NCI-H1092 (cell line): ENCODE results near the gene GCNA.
A peak's percentile ranks its signal among the peaks of the same experiment; 100 is the strongest.

ENCODE experiments used
- DNase-seq: peaks from one replicate; lab custom pipeline; 2025; lab: John Stamatoyannopoulos, UW

The GCNA gene, protein sequence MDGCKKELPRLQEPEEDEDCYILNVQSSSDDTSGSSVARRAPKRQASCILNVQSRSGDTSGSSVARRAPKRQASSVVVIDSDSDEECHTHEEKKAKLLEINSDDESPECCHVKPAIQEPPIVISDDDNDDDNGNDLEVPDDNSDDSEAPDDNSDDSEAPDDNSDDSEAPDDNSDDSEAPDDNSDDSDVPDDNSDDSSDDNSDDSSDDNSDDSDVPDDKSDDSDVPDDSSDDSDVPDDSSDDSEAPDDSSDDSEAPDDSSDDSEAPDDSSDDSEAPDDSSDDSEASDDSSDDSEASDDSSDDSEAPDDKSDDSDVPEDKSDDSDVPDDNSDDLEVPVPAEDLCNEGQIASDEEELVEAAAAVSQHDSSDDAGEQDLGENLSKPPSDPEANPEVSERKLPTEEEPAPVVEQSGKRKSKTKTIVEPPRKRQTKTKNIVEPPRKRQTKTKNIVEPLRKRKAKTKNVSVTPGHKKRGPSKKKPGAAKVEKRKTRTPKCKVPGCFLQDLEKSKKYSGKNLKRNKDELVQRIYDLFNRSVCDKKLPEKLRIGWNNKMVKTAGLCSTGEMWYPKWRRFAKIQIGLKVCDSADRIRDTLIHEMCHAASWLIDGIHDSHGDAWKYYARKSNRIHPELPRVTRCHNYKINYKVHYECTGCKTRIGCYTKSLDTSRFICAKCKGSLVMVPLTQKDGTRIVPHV

GRCh38 chrX:71578253-71579135 is at the start of gene GCNA:
Gene GCNA, plus strand, starts transcription at chrX:71578437. Its CDS starts 2,385 bp downstream, at chrX:71580822.
- no peak for DNase-seq

DNA sequence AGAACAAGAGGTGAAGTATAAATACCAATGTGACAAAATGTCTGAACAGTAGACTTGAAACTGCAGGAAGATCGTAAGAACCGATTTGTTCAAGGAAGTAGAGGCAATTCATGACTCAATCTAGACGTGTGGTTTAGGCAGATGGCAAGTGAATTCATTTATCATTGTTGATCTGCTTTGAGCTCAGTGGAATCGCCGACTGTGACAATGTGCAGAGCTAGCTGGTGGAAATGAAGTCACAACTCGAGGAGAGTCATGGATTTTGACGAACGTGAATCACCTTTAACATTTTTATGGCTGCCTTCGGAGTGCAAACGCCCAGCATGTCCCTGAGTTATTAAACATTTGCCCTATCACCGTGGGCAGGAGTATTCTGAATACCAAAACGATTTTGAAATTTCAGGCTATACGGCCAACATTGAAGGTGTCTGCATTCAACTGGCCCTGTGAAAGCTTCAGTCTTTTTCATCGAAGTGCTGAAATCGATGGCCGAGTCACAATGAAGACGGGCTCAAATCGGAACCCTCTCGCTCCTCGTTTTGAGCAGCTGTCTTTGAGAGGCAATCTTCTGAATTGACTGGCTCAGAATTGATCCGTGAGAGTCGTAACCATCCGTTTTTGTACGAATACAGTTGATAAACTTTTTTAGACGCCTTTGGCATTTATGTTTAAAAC is 46.0 kb upstream of the GCNA start:
- DNase-seq, result no peak

- DNase-seq, result peak; percentile 87
Observed at GRCh38 chrX:71532753-71533425, 45.3 kb upstream of the GCNA start, which contains the start of gene OGT. Gene OGT, plus strand, starts transcription at chrX:71533104. Its CDS starts 196 bp downstream, at chrX:71533300.

- DNase-seq, result no peak
Observed at GRCh38 chrX:71533516-71533850, 44.8 kb upstream of the GCNA start.

DNA sequence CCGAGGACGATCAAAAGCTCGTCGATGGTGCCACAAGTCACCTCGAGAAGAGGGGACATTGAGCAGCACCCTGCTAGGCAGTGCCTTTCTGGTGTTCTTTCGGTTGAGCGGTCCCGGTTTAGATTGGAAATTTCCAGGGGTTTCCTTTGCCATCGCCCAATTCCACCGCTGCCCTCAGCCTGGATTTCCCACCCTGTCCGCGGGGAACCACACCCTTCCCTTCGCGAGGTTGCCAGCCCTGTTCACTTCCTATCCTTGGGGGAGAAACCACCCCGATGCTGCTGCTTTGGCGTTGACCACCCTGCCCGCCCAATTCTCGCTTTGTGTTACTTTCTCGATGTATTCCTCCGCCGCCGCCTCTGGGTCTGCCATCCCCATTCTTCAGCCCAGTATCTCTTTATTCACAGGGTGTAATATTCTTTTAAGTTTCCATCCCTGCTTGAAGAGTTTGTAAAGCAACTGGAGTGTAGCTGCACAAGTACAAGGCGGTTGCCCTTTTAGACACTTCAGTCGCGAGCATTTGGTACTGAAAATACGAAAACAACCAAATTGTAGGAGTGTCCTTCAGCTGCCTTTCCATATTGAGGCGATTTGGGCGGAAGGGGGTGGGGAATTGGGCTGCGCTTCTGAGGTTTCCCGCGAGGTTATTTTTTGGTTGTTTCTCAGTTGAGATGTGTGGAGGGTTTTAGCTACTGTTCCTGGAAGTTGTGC is 44.2 kb upstream of the GCNA start:
- DNase-seq, result peak; percentile 36

DNA sequence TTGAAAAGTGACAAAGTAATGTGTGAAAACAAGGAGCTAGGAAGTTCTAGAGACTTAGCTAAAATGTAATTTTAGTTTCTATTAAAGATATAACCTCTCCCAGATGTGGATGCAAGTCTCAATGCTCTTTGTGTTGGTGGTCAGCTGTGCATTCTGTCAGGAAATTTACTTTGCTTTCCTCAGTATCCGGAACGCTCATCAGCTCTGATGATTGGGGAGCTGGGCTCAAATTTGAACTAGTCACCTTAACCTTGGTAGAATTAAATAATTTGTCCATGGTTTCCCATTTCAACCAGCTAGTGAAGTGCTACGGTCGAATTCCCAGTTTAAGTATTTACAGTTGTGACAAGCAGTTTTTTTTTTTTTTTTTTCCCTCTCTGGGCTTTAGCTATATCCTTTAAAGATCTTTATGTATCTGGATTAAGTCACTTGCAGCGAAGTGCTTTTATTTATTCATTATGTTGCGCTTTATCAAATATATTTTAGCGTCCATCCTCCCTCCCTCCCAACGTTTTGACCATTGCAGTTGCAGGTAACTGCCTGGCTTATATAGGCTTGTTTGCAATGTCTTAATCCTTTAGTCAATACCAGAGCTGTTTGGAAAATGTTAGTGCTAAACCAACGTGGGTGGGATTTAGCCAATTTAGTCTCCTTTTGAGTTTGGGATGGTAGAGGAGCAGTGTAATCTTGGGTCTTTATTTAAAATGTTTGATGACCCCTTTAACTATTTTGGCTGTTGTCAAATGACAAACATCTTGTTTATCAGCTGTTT is 43.3 kb upstream of the GCNA start:
- no peak for DNase-seq

DNA sequence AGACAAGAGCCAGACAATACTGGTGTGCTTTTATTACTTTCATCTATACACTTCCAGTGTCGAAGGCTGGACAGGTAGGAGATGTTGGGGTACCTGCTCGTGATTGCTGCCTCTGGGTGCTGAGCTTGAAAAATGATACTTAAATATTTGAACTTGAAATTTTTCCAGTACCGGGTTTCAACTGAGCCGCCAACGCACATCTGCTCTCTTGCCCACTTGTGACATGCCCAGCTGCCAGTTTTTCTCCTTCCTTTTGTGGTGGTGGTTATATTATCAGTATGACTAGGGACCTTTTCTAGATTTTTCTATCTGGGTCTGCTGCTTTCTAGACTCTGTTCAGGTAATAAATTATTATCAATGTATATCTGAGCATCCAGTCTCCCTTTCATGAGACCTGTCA is 42.0 kb upstream of the GCNA start:
- no peak for DNase-seq

- DNase-seq, result no peak
Observed at GRCh38 chrX:71537743-71538142, 40.5 kb upstream of the GCNA start.

DNA sequence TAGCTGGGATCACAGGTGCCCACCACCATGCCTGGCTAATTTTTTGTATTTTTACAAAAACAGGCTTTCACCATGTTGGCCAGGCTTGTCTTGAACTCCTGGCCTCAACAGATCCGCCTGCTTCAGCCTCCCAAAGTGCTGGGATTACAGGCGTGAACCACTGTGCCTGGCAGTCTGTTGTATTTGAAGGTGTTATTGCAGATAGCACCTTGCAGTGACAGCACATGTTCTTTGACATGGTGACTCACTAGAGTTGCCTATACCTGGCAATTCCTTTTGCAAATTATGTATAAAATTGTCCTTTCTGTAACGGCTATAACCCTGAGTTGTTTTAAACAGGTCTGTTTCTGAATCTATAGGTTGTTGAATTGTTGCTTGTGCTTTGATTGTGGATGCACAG is 37.4 kb upstream of the GCNA start:
- no peak for DNase-seq

DNA sequence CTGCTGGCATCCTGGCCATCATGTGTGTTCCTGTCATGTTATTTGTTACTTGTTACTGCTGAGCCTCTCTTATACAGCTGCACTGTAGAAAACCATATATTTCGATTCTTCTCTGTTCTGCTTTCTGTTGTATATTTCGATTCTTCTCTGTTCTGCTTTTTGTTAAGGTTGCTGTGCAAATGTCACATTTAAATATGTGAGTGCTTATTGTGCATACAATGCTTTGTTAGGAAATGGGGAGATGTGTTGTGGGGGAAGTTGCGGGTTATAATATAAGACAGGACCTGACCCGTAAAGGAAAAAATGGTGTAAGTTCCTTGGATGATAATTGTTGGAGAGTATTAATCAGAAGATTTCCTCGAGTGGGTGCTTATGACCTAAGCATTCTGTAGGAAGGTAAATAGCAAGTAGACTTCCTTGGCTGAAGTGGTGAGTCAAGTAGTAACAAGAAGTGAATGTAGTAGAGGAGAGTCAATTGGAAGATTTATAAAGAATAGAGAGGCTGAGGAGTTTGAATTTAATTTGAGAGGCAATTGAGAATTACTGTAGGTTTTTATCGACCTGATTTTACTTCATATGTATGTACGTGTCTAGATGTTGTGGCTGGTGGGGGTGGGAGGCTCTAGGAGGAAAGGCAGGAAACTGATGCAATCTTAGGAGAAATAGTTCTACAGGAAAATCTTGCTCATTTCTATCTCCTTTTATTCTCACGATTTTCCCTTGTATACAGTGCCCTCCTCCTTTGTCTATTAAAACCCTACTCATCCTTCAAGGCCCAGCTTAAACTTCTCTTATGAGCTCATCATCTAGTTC is 36.8 kb upstream of the GCNA start:
- DNase-seq, result no peak

DNA sequence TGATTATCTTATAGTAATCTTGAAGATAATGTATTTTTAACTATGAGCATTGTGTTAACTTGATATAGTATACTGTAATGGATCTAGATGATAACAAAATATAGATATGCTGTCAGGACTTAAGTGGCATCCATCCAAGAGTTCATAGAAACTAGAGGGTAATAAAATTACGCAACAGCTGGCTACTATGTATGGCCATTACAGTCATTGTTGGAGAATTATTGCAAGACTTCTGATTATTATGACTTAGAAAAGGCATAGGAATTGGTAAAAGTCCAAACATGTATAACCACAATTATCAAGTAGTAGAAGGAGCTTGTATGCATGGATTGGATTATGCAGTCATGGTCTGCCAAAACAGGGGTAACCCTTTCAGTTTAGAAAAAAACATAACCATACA is 35.8 kb upstream of the GCNA start:
- no peak for DNase-seq

DNA sequence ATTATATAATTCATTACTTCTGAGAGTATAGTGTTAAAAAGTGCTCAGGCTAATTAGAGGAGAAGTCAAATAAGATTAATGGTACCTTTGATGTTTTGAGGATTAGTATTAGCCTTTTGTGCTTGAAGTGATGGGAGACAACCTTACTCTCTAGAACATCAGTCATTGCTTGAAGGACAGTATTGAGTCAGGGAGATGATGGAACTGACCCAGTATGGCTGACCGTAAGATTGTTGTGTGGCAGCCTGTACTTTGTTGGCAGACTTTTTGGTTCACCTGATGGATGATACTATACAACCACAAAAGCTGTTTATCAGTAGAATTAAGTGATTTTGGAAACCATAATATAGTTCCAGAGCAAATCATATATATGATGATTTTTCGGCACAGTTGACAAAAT is 35.4 kb upstream of the GCNA start:
- no peak for DNase-seq

- DNase-seq, result no peak
Observed at GRCh38 chrX:71543316-71543715, 34.9 kb upstream of the GCNA start.

DNA sequence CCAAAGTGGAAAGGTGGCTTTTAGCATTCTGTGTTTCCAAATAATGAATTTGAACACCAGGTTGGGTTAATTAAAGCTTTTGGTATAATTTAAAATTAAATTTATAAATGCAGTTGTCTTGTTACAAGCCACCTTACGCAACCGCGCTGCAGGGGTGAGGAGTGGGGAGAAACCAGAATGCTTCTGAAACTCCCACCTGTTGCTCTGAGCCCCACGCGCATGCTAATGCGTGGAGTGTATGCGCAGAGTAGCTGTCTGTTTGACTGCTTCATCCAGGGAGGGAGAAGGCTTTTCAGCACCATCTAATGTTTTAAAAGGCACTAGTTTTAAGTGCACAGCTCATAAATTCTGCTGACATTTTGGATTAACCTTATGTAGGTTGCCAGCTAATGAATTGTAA is 32.9 kb upstream of the GCNA start:
- no peak for DNase-seq

- DNase-seq, result no peak
Observed at GRCh38 chrX:71546879-71547278, 31.4 kb upstream of the GCNA start.

GRCh38 chrX:71547339-71547738 is 30.9 kb upstream of the GCNA start:
- DNase-seq, result no peak

DNA sequence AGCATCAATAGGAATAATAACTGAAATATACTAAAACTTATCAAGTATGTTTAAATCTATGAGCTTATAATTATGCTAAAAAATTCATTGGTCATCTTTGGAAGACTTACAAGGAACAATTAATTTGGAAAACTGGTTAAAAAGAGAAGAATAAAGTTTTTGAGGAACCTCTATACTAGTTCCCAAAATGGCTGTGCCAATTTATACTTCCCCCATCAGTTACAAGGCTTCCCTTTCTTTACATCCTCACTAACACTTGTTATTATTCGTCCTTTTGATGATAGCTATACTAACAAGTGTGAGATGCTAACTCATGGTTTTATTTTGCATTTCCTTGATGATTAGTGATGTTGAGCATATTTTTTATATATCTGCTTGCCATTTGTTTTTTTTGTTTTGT is 28.3 kb upstream of the GCNA start:
- DNase-seq, result no peak

DNA sequence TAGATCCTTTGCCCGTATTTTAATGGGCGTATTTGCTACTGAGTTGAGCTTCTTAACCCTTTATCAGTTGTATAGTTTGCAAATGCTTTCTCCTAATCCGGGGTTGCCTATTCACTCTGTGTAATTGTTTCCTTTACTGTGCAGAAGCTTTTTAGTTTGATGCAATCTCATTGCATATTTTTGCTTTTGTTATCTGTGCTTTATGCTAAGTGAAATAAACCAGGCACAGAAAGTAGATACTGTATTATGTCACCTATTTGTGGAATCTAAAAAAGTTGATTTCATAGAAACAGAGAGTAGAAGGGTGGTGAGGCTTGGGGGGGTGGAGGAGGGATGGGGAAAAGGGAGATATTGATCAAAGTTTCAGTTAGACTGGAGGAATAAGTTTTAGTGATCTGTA is 27.7 kb upstream of the GCNA start:
- DNase-seq, result no peak

DNA sequence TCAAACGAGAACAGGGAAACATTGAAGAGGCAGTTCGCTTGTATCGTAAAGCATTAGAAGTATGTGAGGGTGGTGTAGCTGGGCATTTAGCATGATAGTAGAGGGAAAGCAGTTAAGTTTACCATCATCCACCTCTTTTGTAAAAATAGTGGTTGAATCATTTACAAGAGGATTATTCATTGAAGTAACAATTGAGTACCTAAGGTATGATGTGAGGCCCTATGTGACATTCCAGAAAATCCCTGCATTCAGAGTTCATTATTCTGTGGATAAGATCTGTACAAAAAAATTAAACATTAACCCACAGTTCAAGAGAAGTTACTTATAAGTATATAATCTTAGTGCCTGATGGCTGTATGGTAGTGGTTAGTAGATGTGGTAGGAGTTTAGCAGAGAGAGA is 22.2 kb upstream of the GCNA start:
- no peak for DNase-seq
